Skeletal muscle cell (primary cell): ENCODE data around the gene PTGDR2.
"Not testable (repeated sequence)": the region's sequence is repeated elsewhere in the genome, so short reads cannot be mapped to it uniquely, and the experiment has no call there.

Source experiments
- DNase-seq: peaks from one replicate; pipeline ENCODE4 v3.0.0-alpha.2; 2010; ENCODE audit warnings: low read depth
- H3K4me3 ChIP-seq: 2 replicates; pipeline ENCODE4 v1.5.1; 2011; ENCODE audit warnings: low read depth, mild to moderate bottlenecking, control low read depth, low read length, moderate library complexity

PTGDR2 gene

DNA sequence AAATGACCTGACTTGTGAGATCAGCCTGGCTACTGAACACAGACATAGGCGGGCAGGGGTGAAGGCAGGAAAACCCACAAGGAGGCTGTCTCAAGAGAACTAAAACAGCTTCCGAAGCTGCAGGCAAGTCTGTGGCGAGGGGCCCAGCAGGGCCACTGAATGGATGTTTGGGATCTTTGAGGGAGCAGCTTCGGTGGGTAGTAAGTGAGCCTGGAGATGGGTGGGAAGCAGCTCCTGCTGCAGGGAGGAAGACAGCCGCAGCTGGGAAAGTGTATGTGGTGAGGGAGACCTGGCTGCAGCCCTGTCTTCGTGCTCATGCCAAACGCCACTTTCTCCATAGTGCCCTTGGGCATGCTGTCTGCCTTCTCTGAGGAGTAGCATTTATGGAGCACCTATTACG lies 10.4 kb downstream of the PTGDR2 start:
- H3K4me3 ChIP-seq, result peak overlapping the region; percentile 96
- DNase-seq, result no peak

DNA sequence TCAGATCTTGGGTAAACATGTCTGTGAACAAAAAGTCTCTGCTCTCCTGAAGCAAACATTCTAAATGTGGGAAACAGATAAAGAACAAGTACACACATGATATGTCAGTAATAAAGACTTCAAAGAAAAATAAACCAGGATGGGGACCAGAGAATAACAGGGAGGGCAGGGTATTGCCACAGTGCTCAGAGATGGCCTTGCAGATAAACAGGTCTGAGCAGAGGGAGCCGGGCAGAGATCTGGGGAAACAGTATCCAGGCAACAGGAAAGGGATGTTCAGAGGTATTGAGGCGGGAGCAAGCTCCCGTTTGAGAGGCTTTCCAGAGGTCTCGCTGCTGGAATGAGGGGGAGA lies 10.9 kb downstream of the PTGDR2 start:
- peak overlapping the region; percentile 96 for H3K4me3 ChIP-seq

DNA sequence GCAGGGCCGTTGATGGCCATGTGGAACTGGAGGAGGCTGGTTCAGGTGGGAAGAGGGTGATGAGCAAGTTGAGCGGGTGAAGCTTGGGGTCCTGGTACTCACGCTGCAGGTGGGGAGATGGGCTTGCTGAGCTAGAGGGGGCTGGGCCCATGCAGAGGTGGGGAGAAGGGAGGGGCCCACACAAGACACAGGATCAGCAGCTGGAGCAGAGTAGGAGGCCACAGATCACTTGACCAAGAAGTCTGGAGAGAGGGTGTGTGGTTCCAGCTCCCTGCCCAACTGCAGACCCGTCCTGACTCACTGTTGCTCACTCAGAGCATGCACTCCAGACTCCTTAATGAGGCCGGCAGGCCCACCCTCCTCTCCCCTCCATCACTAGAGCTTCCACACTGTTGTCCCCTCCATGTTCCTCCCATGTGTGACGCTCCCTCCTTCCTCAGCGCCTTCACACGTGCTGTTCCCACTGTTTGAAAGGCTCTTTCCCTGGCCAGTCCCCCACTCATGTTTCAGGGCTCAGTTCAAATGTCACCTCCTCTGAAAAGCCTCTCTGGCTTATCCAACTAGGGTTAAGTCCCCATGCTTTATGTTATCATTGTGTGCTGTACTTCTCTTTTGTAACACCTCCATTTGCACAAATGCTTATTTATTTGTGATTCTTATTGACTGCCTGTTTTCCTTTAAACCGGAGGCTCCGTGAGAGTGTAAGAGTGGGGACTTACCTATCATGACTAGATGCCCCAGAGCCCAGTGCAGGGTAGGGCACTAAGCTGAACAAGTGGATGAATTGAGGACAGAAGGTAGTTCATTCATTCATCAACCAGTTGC lies 11.5 kb downstream of the PTGDR2 start:
- no peak for DNase-seq
- H3K4me3 ChIP-seq, result peak overlapping the region; percentile 96

More for the DNA sequence above, 10.9 kb downstream of the PTGDR2 start:
- DNase-seq, result no peak

DNA sequence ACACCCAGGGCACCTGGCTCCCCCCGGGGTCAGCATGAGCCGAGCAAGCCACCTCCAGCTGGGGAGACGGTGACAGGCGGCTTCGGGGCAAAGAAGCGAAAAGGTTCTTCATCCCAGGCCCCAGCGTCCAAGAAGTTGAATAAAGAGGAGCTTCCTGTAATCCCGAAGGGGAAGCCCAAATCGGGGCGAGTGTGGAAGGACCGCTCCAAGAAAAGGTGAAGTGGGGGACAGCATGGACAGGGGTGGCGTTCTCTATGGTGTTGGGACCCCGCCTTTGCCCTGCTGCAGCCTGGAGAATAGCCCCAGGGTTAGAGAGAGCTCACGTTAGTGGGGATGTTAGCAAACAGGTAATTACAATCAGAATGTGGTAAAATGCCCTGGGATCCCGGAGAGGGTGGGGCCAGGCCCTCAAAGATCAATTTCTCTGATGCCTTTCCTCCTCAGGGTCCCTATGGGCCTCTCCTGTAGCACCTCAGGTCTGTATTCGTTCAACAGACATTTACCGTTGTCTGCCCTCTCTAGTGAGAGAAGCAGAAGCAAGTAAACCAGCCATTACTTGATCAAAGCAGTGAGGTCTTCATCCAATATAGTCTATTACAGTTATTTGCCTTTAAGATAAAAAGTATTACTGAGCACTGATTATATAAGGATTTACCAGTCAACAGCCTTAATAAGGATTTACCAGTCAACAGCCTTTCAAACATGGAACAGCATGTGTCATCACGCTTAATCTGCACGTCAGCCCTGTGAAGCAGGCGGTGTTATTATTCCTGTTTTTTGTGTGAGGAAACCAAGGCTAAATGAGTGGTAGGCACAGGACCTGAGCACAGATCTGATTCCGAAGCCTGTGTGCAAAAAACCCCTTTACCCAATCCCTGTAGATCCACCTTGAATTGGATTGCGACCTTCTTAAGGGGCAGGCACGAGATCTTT lies 12.8 kb downstream of the PTGDR2 start:
- no peak for DNase-seq
- H3K4me3 ChIP-seq, result peak overlapping the region; percentile 96

DNA sequence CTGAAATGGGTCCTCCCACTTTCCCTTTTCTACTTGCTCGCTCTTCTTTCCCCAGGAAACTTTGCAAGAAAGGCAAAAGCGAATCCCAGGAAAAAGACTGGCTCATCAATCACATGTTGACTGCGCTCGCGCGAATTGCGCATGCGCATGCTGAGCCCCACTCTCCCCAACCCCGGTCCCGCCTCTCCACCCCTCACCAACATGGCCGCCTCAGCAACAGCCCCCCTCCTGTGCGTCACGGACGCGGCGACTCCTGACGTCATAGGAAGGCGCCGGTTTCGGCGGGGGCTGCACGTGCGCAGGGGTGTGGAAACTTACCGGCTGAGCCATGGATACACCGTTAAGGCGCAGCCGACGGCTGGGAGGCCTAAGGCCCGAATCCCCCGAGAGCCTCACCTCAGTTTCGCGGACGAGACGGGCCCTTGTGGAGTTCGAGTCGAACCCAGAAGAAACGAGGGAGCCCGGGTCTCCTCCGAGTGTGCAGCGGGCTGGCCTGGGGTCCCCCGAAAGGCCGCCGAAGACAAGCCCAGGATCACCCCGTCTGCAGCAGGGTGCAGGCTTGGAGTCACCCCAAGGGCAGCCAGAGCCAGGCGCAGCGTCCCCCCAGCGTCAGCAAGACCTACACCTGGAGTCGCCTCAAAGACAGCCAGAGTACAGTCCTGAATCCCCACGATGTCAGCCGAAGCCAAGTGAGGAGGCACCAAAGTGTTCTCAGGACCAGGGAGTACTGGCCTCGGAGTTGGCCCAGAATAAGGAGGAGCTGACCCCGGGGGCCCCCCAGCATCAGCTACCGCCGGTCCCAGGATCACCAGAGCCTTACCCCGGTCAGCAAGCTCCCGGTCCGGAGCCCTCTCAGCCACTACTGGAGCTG lies 13.7 kb downstream of the PTGDR2 start, which contains the start of gene CCDC86:
Gene CCDC86, plus strand, starts transcription at position 317 of the 871 bp plus-strand sequence. Its CDS starts 12 bp downstream, at position 329.
- DNase-seq, result peak; percentile 87

DNA sequence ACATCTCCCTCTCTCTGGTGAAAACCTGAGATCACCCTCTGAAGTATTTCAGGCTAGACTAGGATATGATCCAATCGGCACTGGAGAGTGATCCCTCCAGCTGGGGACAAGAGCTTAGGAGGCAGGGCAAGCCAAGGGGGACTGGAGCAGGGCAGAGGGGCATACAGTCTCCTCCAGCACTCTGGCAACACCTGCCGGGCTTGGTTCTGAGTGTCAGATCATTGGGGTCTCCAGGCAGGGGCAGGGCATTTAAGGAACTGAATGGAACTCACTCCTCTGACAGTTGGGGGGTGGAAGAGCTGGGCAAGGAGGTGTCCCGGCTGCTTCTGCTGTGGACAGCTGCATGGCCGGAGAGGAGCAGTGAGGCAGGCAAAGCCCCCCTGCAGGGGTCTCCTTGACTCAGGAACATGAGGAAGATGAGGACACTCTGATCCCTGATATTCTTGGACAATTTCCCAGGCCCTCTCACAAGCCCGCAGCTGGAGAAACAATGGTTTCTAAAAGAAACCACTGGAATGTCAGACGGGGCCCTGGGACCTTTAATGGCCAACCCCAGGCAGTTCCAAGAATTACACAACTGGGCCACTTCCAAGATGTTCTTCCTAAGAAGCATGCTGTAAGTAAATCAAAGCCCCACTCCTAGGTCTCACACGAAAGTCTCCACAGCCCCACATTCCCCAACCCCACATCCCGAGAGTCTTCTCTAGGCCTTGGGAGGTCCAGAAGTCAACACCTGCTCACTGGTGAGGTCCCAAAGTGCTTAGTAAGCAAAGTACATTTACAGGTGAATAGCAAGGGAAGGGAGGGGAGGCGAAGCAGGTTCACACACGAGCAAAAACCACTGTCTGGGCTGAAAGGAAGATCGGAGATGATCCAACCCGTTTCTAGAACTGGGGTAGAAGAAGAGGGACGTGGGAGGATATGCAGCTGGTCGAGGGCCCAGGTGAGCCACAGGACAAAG lies 15.0 kb downstream of the PTGDR2 start:
- peak; percentile 94 for DNase-seq
- H3K4me3 ChIP-seq, result no peak overlapping the region

More for the DNA sequence above, 13.7 kb downstream of the PTGDR2 start, which contains the start of gene CCDC86:
- peak within 1 kb of the TSS; percentile 96 for H3K4me3 ChIP-seq

DNA sequence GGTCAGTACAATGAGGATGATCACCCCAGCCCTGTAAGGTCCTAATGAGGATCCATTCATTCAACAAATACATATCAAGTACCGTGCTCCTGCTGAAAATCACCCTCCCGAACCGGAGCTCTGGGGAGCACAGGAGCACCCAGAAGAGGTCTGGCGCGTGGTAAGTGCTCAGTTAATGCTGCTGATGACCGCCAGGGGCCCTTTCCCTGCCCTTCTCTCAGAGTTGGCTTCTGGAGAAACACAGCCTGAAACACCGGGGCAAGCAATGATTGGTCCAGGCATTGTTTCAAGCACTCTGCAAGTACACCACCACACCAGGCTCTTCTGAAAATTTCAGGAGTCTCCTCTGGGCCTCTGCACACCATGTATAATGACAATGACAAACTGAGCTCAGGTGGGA lies 17.6 kb downstream of the PTGDR2 start:
- H3K4me3 ChIP-seq, result no peak overlapping the region
- no peak for DNase-seq

DNA sequence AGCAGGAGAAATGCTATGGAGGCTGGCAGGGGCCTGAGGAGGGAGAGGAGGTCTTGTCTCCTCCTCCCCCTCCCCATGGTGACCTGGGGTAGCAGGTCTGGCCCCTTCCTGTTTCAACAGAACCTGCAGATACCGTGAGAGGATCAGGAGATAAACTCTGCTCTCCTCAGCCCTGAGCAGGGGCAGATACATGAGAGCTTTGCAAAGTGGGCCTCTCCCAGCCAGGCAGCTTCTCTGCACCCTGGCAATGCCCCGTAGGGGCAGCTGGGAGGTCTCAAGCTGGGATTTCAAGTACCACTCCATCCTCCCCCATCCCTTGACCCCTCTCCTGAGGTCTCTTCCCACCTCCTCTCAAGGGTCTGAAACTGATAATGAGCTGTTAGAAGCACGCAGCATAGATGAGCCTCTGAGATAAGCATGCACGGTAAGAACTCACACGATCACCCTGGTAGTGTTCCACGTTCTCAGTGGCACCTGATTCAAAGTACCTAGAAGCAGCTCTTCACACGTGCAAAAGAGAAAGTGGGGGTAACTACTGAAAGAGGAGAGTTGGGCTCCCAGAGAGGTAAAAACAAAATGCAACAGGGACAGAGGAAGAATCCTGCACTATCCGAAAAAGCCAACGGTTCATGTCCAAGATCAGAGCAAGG lies 18.8 kb downstream of the PTGDR2 start:
- DNase-seq, result no peak
- H3K4me3 ChIP-seq, result no peak overlapping the region

DNA sequence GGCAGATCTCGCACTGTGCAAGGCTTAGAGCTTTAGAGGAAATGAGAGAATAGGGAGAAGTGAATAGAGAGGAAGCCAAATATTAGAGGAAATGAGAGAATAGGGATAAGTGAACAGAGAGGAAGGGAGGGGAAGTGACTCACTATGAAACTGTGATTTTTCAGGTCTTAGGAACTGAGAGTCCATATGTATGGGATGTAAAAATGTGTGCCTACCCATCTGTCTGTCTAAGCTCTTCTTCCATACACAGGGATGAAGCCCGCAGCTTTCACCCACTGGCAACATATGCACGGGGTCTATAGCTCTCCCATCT lies 20.3 kb downstream of the PTGDR2 start:
- no peak overlapping the region for H3K4me3 ChIP-seq
- no peak for DNase-seq

DNA sequence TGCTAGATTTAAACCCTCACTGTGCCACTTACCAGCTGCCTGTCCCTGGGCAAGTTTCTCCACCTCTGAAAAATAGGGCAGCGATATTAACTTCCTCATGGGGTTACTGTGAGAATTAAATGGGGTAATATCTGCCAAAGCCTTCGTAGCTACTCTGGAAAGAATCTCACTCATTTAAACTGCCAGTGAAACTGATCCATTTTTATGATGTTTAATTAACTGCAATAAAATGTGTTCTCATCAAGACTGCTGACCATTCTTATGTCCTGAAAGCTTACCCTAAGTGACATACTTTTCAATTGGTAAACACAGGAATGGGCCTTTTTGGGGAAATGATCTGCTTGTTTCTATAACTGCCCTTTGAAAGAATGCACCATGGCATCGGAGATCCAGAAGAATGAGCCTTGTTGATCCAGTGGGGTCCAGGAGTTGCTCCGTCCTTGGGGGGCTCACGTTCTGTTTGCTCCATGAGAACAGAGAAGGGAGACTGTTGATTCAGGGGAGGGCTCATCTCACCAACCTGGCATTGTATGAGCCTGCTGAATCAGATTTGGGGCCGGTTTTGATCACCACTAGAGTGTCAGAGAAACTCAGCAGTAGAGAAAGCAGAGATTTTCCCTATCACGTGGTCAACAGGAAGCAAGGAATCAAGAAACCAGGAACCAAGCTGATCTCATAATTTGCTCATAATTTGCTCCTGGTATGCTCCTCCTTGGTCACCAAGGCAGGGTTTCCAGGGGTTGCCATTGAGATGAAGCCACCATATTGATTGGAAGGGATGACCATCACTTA lies 20.8 kb downstream of the PTGDR2 start:
- H3K4me3 ChIP-seq, result no peak overlapping the region
- no peak for DNase-seq

DNA sequence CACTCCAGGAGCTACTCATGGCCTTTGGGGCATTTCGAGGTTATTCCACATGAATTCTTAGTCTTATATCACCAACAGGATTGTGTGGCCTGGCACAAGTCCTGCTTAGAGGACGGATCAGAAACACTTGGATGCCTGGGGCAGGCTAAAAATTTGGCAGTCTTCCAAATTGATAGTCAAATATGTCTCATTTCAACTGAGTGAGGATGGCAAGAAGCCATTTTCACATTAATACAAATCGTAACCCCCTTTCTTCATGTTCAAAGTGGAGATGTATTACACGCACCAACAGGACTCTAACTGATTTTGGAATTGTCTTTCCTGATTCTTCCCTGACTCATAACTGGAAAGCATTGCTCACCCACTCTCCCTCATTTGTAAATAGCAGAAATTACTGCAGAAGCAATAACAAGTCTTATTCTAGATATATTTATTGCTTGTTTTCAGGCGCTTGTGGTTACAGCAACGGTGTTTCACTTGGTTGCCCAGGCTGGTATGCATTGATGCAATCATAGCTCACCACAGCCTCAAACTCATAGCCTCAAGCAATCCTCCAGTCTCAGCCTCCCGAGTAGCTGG lies 24.2 kb downstream of the PTGDR2 start:
- no peak overlapping the region for H3K4me3 ChIP-seq
- DNase-seq, result no peak

DNA sequence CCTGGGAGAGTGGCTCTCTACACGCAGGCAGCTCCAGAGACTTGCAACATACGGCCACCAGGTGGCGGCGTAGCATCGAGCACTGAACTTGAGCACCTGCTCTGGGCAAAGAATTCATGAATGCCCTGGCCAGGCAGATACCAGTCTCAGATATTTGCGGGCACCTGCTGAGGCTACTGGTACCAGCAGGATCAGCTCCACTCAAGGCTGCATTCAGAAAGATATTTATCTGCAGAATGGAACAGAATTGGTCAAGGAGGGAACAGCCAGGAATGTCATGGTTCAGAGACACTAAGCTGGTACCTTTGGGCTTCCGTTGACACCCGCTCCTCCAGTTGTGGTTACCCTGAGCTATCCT lies 24.6 kb downstream of the PTGDR2 start:
- no peak for DNase-seq
- H3K4me3 ChIP-seq, result no peak overlapping the region

DNA sequence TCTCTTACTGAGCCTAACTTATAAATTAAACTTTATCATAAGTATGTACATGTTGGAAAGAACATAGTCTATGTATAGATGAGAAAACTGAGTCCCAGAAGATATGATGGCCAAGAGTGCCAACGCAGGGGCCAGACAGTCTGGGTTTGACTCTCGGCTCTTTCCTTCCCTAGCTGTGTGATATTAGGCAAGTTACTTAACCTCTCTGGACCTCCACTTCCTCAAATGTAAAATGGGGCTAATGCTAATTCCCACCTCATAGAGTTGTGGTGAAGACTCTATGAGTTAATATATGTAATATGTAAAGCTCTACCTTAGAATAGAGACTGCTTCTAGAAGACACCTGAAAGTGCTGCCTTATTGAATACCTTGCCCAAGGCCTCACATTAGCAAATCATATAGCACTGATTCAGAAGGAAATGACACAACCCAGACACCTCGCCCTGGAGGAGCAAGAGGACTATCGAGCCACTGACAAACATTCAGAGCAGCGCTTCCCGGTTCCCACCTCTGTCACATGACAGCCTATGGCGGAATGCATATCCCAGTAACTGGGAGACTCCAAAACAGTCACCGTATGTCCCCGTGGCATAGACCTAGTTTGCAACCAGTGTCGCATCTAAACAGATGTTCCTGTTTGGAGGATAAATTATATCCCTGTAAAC lies 25.1 kb downstream of the PTGDR2 start:
- H3K4me3 ChIP-seq, result no peak overlapping the region
- DNase-seq, result no peak

DNA sequence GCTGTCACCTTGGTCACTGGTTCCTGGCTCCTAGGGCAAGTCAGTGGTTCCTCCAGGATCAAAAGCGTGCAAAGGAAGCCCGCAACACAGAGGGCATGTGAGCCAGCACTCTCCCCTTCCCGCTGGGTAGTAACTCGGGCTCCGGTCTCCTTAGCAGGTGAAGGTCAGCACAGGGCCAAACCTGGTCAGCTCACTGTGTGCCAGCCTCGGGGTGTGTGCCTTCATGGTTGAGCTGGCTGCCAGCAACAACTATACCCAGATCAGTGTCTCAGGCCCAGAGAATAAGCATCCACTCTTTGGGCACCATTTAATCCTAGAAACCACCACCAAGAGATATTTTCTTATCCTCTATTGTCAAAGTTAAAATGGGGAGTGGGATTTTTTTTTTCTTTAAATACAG lies 30.0 kb downstream of the PTGDR2 start:
- no peak overlapping the region for H3K4me3 ChIP-seq
- DNase-seq, result no peak

DNA sequence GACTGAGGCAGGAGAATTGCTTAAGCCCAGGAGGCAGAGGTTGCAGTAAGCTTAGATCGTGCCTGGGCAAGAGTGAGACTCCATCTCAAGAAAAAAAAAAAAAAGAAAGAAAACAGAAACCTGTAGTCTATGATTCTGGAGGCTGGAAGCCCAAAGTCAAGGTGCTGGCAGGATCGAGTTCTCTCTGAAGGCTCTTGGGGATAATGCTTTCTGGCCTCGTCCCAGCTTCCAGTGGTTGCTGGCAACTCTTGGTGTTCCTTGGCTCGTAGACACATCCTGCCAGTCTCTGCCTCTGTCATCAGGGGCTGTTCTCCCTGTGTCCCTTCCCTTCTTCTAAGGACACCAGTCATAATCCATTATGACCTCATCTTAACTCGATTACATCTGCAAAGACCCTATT lies 30.6 kb downstream of the PTGDR2 start:
- H3K4me3 ChIP-seq, result no peak overlapping the region
- DNase-seq, result no peak

DNA sequence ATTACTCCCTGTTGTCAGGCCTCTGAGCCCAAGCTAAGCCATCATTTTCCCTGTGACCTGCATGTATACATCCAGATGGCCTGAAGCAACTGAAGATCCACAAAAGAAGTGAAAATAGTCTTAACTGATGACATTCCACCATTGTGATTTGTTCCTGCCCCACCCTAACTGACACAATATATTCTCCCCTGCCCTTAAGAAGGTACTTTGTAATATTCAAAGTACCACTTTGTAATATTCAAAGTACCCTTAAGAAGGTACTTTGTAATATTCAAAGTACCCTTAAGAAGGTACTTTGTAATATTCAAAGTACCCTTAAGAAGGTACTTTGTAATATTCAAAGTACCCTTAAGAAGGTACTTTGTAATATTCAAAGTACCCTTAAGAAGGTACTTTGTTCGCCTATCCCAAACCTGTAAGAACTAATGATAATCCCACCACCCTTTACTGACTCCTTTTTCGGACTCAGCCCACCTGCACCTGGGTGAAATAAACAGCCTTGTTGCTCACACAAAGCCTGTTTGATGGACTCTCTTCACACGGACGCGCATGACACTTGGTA lies 31.9 kb downstream of the PTGDR2 start:
- DNase-seq, H3K4me3 ChIP-seq: not testable (repeated sequence)
